RPMI7951 (cell line): ENCODE data around the gene CLCN7. TPM values are rescaled to one million over a fixed set of nuclear protein-coding genes. Genes with fewer than 3 reads are reported as not detected.

Source experiments
- DNase-seq: peaks from one replicate; pipeline ENCODE4 v3.0.0-alpha.2; 2012; ENCODE audit warnings: low read depth
- total RNA-seq: library from RNA; depleted of rRNA; stranded (reverse); fragments of >200 nt; shearing (Covaris generic); gene quantifications from 2 replicates; pipeline ENCODE4 v1.2.3, GENCODE V29; 2014; rRNA removed

Gene CLCN7
- 33.3 and 38.6 TPM in 2 replicates for total RNA-seq

DNA sequence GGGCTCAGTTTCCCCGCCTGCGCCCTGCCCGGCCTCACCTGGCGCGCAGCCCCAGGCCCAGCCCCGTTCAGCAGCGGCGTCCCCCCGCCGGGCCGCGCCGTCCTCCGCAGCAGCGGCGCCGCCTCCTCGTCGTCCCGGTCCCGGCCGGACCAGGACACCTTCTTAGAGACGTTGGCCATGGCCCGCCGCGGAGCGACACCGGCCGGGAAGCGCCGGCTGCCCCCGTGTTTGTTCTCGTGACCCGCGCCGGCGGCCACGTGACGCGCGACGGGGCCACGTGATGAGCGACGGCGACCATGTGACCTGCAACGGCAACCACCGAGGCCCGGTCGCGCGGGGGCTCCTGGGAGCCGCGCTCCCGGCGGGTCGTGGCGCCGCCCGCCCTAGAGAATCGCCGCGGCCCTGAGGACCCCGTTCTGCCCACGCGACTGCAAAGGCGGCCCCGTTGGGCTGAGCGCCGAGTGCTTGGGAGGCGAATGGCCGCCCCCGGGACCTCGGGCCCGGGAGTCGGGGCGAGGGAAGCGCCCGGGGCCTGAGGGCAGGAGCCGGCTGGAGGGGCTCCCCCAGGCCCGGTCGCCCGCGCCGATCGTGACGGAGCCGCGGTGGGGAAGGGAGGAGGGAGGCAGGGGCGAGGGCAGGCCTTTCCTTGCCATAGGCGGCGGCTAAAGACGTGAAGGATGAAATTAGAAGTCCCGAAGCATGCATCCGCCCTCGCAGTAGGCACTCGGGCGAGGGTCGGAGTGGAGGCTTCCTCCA lies at the start of gene CLCN7:
Gene CLCN7, minus strand, starts transcription at position 233 of the 756 bp plus-strand sequence. Its CDS starts 54 bp downstream, at position 179.
- peak; percentile 81 for DNase-seq

DNA sequence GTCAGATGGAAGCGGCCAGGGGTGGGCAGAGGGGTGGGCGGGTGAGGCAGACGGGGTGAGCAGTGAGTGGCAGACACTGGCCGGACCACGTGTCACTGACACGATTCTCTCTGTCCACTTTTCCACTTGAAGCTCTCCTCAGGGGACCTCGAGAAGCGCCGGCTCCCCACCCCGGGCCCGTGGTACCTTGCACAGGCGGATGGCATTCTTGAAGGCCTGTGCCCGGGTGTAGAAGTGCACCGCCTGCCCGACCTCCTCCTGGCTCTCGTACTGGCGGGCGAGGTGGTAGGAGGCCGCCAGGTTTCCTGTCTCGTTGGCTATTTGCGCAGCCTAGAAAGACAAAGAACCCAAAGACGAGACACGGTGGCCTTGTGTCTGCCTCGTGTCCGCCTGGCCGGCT lies 49.5 kb upstream of the CLCN7 start:
- DNase-seq = no peak

GRCh38 chr16:1523581-1524245 lies 48.9 kb upstream of the CLCN7 start:
- DNase-seq = no peak

DNA sequence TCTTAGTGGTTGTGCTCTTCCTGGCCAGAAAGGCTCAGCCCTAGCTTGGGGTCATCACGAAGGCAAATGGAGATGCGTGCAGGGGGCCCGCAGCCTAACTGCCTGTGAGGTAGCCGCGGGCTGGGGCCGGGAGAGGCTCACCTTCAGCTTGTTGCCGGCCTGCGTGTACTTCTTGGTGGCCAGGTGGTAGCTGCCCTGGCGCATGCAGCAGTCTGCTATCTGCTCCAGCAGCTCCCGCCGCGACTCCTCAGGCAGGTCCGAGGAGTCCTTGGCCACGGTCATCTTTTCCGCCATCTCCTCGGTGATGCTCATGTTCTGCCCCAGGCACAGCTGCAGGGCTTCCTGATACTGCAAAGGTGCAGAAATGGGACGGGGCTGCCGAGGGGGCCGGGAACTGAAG lies 45.6 kb upstream of the CLCN7 start:
- no peak for DNase-seq

DNA sequence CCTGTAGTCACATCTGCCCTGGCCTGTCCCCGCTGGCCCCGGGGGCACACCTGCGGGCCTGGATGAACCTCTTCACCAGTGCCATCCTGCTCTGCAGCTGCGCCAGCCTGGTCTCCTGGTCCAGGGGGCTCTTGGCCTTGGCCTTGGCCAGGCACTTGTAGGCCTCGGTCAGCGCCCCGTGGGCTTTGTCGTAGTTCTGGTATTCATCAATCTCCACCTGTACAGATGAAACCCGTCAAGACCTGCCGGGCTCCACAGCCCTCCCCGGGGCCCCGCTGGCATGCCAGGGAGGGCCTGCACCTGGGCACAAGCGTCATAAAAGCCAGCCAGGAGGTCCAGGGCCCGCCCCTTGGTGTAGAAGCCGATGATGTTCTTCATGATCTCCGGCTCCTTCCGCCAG lies 45.0 kb upstream of the CLCN7 start:
- no peak for DNase-seq

DNA sequence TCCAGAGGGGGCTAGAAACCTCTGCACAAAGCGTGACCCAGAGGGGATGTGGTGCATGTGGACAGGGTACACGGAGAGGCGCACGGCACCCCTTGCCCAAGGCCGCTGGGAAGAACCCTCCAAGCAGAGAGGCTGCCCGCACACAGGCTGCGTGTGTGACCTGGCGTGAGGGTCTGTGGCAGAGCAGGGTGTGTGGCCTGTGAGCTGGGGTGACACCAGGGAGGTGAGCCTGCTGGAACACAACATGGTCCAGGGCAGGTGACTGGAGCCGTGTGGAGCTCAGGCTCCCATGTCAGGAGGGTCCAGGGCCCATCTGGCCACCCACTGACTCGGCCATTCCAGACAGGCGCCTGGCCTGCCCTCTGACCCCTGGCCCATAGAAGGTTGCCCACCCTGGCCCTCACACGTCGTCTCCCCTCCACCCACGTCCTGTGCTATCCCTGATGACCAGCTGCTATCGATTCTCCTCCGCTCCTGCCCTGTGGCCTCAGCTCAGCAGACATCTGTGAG lies 43.9 kb upstream of the CLCN7 start:
- no peak for DNase-seq

GRCh38 chr16:1514507-1514906 lies 39.7 kb upstream of the CLCN7 start:
- no peak for DNase-seq

DNA sequence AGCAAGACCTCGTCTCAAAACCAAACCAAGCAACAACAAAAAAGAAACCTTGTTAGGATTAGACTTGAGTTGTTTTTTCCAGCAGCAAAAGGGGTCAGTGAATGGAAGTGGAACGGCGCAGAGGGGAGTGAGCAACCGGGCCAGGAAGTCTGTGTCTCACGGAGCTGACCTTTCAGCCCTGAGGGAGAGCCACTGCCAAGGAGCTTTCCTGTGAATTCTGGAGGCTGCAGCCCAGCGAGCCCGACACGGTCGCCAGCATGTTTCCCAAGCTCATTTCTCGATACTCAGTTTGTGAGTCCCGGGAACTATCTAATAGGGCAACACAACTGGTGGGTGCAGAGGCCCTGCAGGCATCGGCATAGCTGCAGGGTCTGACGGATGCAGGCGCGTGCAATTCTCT lies 37.9 kb upstream of the CLCN7 start:
- DNase-seq = no peak

GRCh38 chr16:1511662-1512569 lies 37.1 kb upstream of the CLCN7 start:
- no peak for DNase-seq

- DNase-seq = no peak
Measured at GRCh38 chr16:1510941-1511351, 36.1 kb upstream of the CLCN7 start.

DNA sequence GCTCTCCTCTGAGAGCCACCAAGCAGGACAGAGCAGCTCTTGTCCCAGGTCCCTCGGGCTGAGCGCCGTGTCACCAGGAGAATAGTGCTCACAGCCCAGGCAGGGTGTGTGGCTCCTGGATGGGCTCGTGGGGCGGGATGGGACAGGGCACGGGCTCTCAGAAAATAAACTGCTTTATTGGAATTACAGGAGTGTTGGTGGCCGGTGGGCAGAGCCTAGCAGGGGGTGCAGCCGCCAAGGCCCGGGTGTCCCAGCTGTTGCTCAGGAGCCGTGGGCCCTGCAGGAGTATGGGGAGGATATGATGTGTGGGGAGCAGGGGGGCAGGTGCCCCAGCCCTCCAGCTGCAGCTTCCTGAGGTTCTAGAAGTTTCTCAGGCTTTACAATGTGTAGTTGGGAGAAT lies 35.4 kb upstream of the CLCN7 start:
- no peak for DNase-seq

DNA sequence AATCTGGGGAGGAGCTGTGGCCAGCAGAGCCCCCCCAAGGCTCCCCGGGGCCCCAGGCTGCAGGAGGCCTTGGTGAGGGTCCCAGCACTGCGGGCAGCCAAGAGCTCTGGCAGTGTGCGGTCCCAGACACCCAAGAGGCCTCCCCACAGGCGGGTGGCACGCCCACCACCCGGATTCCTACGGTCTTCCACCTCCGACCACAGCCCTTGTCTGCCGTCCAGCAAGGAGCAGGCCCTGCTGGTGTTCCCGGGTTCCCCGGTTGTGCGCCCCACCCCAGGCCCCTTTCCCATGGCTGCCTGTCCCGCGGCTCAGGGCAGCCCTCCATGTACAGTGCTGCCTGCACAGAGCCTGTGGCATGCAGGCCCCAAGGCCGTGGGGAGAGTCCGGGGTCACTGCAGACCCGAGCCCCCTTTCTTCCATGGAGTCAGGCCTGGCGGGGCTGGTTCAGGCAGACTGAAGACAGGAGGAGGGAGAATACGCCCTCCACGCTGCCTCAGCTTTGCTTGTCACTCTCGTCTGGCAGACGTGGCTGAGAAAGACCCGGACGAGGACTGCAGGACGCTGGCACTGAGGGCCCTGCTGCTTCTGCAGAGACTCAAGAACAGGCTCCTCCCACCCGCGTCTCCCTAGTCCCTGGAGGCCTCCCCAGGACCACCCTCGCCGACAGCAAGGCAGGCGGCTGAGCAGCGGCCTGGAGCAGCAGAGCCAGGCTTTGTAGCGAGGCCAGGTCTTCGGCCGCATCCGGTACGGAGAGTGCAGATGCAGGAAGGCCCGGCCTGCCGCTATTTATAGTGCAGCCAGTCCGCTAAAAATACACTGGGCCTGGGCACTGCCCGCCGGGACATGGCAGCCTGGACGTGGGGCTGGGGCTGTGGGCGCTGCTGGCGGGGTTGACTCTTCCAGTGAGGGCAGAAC lies 34.7 kb upstream of the CLCN7 start:
- DNase-seq = no peak

DNA sequence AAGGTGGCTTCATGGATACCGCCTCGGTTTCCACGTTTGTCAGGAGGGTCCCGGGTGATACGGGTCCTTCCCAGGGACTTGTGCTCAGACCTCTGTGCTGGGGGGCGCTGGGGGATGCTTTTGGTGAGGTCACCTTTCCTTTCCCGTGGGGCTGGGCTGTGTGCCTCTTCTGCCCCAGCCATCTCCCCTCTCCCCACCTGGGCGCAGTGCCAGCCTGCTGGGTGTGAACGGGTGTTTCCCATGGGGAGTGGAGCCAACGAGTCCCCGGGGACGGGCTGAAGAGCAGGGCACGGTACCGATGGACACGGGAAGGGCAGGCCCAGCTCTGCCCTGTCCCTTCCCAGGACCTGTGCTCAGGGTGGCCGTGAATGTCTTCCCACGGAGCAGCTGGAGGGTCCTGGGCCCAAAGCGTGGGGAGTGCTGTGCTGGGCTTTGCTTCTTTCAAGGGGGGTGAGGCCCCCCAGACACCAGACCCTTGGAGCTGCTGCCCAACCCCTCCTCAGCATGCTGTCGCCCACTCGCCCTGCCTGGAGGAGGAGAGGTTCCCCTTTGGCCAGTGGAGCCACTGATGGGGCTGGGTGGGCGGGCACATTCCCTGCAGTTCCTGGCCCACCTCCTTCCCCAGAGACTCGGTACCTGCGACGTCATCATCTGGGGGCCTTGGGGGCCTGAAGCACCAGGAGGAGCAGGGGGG lies 33.8 kb upstream of the CLCN7 start:
- no peak for DNase-seq

DNA sequence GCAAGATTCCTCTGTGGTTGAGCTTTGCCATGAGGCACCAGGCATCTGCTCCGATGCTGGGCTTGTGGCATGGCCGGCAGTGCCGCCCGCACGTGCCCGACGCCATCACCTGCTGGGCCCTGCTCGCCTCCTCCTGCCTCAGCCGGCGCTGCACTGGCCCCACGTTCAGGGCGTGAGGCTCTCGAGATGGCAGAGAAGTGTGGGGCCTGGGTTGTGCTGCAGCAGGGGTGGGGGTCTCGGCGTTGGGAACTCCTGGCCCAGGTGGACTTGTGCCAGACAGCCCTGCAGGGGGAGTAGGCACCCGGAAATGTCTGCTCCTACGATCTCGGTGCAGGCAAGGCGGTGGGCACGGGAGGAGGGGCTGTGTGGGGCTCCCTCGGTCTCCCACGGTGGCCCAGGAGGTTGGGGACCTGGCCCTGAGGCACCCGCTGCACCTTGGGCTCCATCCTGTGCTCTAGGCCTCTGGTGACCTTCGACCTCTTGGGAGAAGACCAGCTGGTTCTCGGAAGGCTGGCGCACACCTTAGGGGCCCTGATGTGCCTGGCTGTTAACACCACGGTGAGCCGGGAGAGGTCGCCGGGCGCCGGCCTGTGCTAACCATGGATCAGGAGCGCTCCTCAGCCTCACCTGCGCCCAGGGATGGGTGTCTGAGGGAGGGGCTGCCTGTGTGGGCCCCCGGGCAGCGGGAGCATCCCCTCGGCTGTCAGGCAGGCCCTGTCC lies 31.8 kb upstream of the CLCN7 start:
- no peak for DNase-seq

DNA sequence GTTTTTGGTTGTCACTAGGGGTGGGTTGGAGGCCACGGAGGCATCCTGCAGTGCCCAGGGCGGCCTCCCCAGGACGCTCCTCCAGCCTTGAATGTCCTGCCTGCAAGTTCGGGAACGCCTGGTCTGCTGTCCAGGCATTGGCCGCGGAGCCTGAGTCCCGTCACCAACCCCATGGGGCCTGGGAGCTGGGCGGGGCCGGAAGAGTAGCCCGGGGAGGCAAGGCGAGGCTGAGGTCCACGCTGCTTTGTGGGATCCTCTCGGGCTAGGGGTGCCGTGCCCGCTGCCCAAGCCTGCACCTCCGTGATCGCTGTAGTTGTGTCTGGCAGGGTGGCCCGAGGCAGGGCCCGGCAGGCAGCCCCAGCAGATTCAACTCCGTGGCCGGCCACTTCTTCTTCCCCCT lies 31.1 kb upstream of the CLCN7 start:
- DNase-seq = no peak

DNA sequence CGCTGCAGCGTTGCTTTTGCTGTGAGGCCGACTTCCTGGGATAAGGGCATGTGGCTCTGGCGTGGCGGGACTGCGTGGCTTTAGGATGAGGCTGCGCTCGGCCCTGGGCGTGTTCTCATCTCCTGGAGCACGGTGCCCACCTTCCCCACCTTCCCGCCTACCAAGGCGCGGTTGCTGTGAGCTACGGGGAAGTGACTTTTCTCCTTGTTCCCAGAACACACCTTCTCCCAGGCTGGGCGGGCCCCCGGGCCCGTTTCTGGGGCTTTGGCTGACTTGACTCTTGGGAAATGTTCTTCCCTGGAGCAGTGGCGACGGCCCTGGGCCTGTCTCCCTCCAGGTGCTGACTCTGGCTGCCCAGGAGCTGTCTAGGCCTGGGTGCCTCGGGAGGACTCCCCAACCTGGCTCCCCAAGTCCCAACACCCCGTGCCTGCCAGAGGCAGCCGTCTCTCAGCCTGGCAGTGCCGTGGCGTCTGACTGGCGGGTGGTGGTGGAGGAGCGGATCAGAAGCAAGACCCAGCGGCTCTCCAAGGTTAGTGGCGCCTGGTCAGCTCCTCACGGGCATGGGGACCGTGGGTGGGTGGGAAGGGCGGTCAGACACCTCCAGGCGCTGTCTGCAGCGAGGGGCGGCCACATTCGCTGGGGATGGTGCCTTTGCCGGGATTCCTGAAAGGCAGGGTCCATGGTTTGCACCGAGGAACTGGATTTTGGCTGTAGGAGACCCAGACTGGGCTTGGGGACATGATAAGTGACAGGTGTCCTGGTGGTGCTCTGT lies 30.4 kb upstream of the CLCN7 start:
- DNase-seq = no peak

DNA sequence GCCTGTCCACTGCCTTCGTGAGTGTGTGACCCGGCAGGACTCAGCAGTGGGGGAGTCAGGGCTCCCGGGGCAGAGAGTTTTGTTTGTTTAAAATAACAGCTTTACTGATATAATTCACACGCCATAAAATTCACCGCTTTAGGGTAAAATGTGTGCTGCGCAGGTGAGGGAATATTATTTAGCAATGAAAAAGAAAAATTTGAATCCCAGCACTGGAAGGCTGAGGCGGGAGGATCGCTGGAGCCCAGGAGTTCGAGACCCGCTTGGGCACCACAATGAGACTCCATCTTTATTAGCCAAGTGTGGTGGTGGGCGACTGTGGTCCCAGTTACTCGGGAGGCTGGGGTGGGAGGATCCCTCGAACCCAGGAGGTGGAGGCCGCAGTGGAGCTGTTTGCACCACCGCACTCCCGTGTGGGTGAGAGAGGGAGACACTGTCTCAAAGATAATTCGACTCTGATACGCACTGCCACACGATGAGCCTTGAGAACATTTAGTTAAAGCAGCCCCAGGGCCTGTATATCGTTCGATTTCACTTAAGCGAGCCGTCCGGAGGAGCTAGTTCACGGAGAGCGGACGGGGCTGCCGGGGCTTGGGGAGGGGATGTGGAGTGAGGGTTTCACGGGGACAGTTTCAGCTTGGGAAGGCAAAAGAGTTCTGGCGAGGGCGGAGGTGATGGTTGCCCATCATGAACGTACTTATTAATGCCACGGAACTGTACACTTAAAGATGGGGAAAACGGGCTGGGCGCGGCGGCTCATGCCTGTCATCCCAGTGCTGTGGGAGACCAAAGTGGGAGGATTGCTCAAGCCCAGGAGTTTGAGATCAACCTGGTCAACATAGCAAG lies 28.5 kb upstream of the CLCN7 start:
- DNase-seq = no peak
